Measurements from ENCODE around the gene GAD1.
A peak's percentile ranks its signal among the peaks of the same experiment; 100 is the strongest.

GAD1 gene

DNA sequence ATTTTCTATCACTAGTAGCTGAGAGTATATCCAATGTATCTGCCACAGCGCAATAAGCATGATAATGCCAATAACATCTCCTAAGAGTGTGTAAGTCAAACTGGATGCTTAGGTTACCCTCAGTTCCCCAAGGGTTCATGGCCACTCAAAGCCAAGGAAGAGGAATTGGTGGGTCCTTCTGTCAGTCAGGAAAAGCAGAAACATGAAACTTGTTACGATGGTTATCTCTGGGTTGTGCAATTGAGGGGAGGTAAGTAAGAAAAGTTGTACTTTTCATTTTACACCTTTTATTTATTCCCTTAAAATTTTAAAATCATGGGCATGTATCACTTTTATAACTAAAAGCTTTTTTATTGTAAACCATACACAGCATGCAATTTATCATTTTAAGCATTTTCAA, 10.1 kb upstream of the GAD1 start:
- TF ChIP-seq TAF1 (IDR thresholded peaks at IDR 0.05; ENCODE audit: low read depth) (no peak), YY1 (IDR thresholded peaks at IDR 0.05; ENCODE audit: low read depth) (no peak), CREB1 (IDR thresholded peaks at IDR 0.05; ENCODE audit: low read depth) (no peak), TEAD4 (IDR thresholded peaks at IDR 0.05) (no peak), EP300 (IDR thresholded peaks at IDR 0.05; ENCODE audit: borderline replicate concordance) (no peak), RAD21 (IDR thresholded peaks at IDR 0.05; ENCODE audit: low read depth) (no peak), TCF12 (IDR thresholded peaks at IDR 0.05; ENCODE audit: low read depth) (no peak), EGR1 (IDR thresholded peaks at IDR 0.05) (no peak), ZBTB7A (IDR thresholded peaks at IDR 0.05; ENCODE audit: low read depth) (no peak), FOXM1 (IDR thresholded peaks at IDR 0.05; ENCODE audit: borderline replicate concordance, low read depth) (no peak), CEBPB (IDR thresholded peaks at IDR 0.05) (no peak), NFIC (IDR thresholded peaks at IDR 0.05) (no peak)
- TF ChIP-seq, protein P1, sequence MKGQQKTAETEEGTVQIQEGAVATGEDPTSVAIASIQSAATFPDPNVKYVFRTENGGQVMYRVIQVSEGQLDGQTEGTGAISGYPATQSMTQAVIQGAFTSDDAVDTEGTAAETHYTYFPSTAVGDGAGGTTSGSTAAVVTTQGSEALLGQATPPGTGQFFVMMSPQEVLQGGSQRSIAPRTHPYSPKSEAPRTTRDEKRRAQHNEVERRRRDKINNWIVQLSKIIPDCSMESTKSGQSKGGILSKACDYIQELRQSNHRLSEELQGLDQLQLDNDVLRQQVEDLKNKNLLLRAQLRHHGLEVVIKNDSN (IDR thresholded peaks at IDR 0.05): no peak
- TF ChIP-seq, protein P2, sequence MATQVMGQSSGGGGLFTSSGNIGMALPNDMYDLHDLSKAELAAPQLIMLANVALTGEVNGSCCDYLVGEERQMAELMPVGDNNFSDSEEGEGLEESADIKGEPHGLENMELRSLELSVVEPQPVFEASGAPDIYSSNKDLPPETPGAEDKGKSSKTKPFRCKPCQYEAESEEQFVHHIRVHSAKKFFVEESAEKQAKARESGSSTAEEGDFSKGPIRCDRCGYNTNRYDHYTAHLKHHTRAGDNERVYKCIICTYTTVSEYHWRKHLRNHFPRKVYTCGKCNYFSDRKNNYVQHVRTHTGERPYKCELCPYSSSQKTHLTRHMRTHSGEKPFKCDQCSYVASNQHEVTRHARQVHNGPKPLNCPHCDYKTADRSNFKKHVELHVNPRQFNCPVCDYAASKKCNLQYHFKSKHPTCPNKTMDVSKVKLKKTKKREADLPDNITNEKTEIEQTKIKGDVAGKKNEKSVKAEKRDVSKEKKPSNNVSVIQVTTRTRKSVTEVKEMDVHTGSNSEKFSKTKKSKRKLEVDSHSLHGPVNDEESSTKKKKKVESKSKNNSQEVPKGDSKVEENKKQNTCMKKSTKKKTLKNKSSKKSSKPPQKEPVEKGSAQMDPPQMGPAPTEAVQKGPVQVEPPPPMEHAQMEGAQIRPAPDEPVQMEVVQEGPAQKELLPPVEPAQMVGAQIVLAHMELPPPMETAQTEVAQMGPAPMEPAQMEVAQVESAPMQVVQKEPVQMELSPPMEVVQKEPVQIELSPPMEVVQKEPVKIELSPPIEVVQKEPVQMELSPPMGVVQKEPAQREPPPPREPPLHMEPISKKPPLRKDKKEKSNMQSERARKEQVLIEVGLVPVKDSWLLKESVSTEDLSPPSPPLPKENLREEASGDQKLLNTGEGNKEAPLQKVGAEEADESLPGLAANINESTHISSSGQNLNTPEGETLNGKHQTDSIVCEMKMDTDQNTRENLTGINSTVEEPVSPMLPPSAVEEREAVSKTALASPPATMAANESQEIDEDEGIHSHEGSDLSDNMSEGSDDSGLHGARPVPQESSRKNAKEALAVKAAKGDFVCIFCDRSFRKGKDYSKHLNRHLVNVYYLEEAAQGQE (IDR thresholded peaks at IDR 0.05; ENCODE audit: low read depth): no peak
- TF ChIP-seq, protein P3, sequence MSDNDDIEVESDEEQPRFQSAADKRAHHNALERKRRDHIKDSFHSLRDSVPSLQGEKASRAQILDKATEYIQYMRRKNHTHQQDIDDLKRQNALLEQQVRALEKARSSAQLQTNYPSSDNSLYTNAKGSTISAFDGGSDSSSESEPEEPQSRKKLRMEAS (IDR thresholded peaks at IDR 0.05): no peak

DNA sequence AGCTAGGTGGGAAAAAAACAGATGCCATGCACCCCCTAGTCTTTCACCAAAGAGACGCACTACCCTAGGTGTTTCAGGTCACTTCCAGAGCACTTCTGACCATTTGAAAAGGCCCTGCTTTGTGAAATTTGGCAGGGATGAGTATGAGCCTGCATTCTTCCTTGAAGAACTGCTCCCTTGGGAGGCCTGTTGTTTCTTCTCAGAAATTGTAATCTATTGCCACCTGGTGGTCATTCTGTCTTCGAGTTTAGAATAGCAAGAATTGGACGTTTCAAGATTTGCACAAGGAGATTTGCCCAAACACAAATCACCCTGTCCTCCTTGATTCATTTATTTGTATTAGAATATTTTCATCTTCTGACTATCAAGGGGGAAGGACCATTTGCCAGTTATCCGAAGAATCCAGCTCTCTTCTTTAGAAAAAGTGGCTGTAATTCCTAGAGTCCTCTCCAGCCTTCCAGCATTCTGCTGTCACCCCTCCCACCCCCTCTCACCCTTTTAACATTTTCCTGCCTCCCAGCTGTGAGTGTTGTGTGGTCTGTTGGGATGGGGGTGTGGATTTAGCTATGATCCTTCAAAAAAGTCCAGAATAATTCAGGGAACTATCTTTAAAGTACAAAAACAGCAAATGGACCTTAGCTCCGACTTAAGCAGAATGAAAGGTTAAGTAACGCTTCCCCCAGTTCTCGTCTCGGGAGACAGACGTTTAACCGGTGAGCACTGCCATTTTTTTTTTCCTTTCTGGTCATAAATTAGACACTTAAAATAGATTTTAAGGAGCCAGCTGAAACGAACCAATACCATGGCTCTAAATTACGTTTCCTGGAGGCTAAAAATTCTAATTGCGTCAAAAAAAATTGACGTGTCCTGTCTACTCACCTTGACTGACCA, 3.7 kb upstream of the GAD1 start:
- TF ChIP-seq, protein P1 (IDR thresholded peaks at IDR 0.05): no peak
- TF ChIP-seq RAD21 (IDR thresholded peaks at IDR 0.05; ENCODE audit: low read depth) (peak; percentile 93), NFIC (IDR thresholded peaks at IDR 0.05) (no peak), ZBTB7A (IDR thresholded peaks at IDR 0.05; ENCODE audit: low read depth) (no peak), FOXM1 (IDR thresholded peaks at IDR 0.05; ENCODE audit: borderline replicate concordance, low read depth) (no peak)

DNA sequence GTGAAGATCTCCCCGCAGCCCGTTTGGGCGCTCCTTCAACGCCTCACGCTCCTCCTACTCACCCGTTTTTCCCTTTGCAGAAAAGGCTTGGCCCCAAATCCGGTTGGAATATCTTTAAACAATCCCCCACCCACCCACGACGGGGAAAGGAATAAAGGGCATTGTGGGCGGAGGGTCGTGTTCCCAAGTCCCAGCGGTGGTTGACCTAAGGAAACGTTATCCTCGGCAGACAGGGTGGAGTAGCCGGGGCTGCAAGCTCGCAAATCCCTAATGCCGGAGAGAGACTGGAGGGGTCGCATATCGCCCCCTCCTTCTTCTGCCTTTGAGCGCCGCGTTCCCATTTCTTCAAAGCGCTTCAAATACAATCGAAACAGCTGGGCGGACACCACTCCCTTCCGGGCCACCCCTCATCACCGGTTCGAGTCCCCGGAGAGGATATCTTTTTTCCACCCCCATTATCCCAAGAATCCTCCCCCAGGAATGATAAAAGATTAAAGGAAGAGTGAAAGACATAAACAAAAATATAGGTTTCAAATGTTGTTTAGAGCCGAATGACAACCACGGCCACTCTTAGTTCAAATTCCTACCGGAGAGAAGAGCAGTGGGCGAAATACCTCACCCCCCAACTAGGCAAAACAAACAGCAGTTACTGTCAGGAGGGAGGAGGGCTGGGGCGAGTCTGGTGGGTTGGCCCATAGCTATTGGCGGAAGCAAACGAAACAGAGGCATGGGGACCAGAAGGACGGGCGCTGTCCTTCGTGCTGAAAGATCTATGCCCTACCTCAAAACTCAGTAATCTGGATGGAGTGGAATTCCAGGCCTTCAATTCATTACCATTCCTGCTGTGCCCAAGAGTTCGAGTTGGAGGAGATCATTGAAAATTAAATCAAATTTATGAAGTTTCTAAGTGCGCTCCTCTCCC, 2.8 kb upstream of the GAD1 start:
- TF ChIP-seq, protein P3 (IDR thresholded peaks at IDR 0.05): peak; percentile 77
- TF ChIP-seq FOXM1 (IDR thresholded peaks at IDR 0.05; ENCODE audit: borderline replicate concordance, low read depth): no peak
- TF ChIP-seq EGR1 (IDR thresholded peaks at IDR 0.05): no peak
- peak; percentile 74 for TF ChIP-seq TEAD4 (IDR thresholded peaks at IDR 0.05)
- TF ChIP-seq TAF1 (IDR thresholded peaks at IDR 0.05; ENCODE audit: low read depth): no peak
- TF ChIP-seq, protein P2 (IDR thresholded peaks at IDR 0.05; ENCODE audit: low read depth): peak; percentile 96
- TF ChIP-seq, protein P1 (IDR thresholded peaks at IDR 0.05): no peak
- TF ChIP-seq YY1 (IDR thresholded peaks at IDR 0.05; ENCODE audit: low read depth): no peak
- peak; percentile 13; the same call in 1 of the 2 replicates for TF ChIP-seq RAD21 (IDR thresholded peaks at IDR 0.05; ENCODE audit: low read depth)
- TF ChIP-seq TCF12 (IDR thresholded peaks at IDR 0.05; ENCODE audit: low read depth): no peak
- no peak for TF ChIP-seq CEBPB (IDR thresholded peaks at IDR 0.05)
- TF ChIP-seq EP300 (IDR thresholded peaks at IDR 0.05; ENCODE audit: borderline replicate concordance): no peak
- TF ChIP-seq NFIC (IDR thresholded peaks at IDR 0.05): no peak
- no peak for TF ChIP-seq ZBTB7A (IDR thresholded peaks at IDR 0.05; ENCODE audit: low read depth)
- no peak for TF ChIP-seq CREB1 (IDR thresholded peaks at IDR 0.05; ENCODE audit: low read depth)

DNA sequence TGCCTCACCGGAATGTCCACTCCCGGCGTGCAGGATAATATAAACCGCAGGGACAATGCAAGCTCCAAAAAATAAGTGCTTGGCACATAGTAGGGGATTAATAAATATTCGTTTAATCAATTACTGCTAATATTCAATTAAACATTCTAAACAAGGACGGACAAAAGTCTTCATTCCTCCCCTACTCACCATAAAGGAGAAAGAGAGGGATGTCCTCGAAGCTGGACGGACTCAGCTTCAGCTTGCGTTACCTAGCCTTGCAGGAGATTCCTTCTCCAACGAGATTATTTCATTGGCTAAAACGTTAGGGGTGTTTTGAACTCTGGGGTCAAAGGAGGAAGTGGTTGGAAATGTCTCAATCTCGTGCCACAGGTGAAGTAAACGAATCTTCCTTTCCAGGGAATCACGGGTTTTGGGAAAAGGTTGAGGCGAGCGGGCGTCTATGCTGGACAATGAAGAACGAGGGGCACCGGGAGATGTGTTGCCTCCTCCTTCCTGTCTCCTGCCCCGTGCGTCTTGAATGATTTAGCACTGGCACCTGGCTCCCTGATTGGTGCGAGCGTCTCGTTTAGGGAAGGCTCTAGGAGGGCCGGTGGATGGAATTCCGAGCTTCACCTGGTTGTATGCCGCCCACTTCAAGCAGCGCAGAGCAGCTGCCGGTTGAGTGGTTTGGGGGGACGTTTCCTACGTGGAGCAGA, 2.0 kb upstream of the GAD1 start:
- TF ChIP-seq CREB1 (IDR thresholded peaks at IDR 0.05; ENCODE audit: low read depth) (no peak), YY1 (IDR thresholded peaks at IDR 0.05; ENCODE audit: low read depth) (no peak), EGR1 (IDR thresholded peaks at IDR 0.05) (no peak), TEAD4 (IDR thresholded peaks at IDR 0.05) (no peak), TCF12 (IDR thresholded peaks at IDR 0.05; ENCODE audit: low read depth) (no peak), NFIC (IDR thresholded peaks at IDR 0.05) (no peak), ZBTB7A (IDR thresholded peaks at IDR 0.05; ENCODE audit: low read depth) (no peak)
- TF ChIP-seq, protein P1 (IDR thresholded peaks at IDR 0.05): no peak
